Neutrophil (primary cell): ENCODE measurements around the gene UBE2O.

Experiments
- H3K27ac ChIP-seq: fragments of 200-600 bp; sonication (generic); 2 replicates; pipeline ENCODE4 v1.5.1; 2016; ENCODE audit warnings: mild to moderate bottlenecking, moderate library complexity
- H3K27me3 ChIP-seq: fragments of 200-600 bp; sonication (generic); 2 replicates; pipeline ENCODE4 v1.6.0; 2016; ENCODE audit warnings: mild to moderate bottlenecking
- H3K36me3 ChIP-seq: fragments of 200-600 bp; sonication (generic); 2 replicates; pipeline ENCODE4 v1.5.1; 2017
- H3K4me1 ChIP-seq, 2 experiments: fragments of 200-600 bp in 1 of 2; sonication (generic) in 1 of 2; 1 replicate in 1 of 2; 2 replicates in 1 of 2; pipeline versions ENCODE4 v1.5.1 to v1.6.1; 2013 to 2016; ENCODE audit warnings: low read depth in 1 of 2, low read length in 1 of 2, mild to moderate bottlenecking in 1 of 2, moderate library complexity in 1 of 2; ENCODE audit not compliant: control insufficient read depth in 1 of 2, insufficient read depth in 1 of 2
- H3K4me3 ChIP-seq, 2 experiments: fragments of 200-600 bp in 1 of 2; sonication (generic) in 1 of 2; 1 replicate in 1 of 2; 2 replicates in 1 of 2; pipeline ENCODE4 v1.5.1; 2013 to 2016; ENCODE audit warnings: low read depth in 1 of 2, low read length in 1 of 2, mild to moderate bottlenecking in 1 of 2, moderate library complexity in 1 of 2
- H3K9me3 ChIP-seq: fragments of 200-600 bp; sonication (generic); 2 replicates; pipeline ENCODE4 v1.5.1; 2016
- TF ChIP-seq, protein P1 (sequence below): fragments of 200-600 bp; sonication (generic); IDR thresholded peaks from 2 replicates; pipeline ENCODE4 v1.5.1; 2016; ENCODE audit warnings: antibody characterized with exemption

UBE2O gene

DNA sequence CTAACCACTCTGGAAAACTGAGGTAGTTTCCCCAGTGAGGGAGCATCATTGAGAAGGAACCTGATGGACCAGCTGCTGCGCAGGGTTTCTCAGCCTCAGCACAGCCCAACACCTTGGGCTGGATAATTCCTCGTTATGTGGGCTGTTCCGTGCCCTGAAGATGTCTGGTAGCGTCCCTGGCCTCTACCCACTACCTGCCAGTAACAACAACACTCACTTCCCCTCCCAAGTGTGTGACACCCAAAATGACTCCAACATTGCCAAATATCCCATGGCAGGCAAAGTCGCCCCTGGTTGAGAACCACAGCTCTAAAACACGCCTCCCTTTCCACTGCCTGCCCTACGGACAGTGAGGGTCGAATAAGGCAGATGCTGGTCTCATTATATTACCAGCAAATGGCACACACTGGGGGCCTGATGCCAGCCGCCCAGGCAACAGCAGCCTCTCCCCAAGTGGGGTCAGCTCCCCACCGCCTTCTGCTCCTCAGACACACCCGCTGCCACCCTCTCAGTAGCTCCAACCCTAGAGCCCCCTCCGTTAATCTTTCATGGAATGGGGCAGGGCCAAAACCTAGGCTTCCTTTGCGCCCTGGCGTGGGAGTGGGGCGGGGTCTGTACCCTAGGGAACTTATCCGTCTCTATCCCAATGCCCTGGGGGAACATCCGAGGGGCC, 47.3 kb upstream of the UBE2O start:
- H3K27ac ChIP-seq = peak overlapping the region; percentile 90
- H3K4me1 ChIP-seq = peaks cover 53 to 59% of the 10 kb centered on the region in 2 experiments

DNA sequence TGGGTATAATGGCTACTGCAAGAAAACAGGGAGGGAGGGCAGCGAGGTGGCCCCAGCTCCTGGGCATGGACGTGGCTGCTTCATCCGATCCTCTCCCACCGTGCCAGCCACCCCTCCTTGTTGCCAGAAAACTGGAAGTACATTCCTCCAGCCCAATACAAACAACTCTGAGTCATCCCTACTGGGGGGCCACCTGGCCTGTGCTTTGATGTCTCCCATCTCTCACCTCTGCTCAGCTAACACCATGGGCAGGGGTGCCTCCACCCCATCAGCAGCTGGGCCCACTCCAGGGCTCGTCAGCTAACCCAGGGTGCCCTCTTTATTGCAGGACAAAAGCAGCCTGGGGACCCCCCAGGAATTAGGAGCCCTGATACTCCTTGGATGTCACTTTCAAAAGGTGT, 46.3 kb upstream of the UBE2O start:
- Histone ChIP-seq H3K4me3 (peak overlapping the region; percentile 86 to 91), H3K4me1 (peaks cover 63 to 66% of the 10 kb centered on the region in 2 experiments)

More for the DNA sequence above, 47.3 kb upstream of the UBE2O start:
- peak overlapping the region; percentile 86 to 91 for H3K4me3 ChIP-seq
- no peaks in the 10 kb centered on the region for H3K36me3 ChIP-seq
- no peaks in the 10 kb centered on the region for H3K9me3 ChIP-seq
- no peaks in the 10 kb centered on the region for H3K27me3 ChIP-seq
- TF ChIP-seq, protein P1, sequence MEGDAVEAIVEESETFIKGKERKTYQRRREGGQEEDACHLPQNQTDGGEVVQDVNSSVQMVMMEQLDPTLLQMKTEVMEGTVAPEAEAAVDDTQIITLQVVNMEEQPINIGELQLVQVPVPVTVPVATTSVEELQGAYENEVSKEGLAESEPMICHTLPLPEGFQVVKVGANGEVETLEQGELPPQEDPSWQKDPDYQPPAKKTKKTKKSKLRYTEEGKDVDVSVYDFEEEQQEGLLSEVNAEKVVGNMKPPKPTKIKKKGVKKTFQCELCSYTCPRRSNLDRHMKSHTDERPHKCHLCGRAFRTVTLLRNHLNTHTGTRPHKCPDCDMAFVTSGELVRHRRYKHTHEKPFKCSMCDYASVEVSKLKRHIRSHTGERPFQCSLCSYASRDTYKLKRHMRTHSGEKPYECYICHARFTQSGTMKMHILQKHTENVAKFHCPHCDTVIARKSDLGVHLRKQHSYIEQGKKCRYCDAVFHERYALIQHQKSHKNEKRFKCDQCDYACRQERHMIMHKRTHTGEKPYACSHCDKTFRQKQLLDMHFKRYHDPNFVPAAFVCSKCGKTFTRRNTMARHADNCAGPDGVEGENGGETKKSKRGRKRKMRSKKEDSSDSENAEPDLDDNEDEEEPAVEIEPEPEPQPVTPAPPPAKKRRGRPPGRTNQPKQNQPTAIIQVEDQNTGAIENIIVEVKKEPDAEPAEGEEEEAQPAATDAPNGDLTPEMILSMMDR = no peak

DNA sequence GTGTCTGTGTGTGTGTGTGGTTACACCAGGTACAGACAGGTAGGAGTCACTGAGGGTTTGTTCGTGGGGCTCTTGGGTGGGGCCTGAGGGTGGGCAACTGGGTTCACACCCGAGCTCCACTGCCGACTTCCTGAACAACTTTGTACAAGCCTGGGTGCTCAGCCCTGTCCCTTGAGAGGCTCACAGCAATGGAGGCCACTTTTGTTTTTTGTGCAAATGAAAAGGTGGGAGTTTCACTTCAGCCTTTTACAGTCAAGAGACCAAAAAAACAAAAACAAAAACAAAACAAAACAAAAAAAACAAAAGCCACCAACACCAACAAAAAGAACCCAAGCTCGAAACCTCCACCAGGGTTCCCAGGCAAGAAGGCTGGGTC, 45.9 kb upstream of the UBE2O start:
- Histone ChIP-seq H3K27me3 (no peaks in the 10 kb centered on the region), H3K27ac (no peak overlapping the region), H3K4me1 (peaks cover 64 to 67% of the 10 kb centered on the region in 2 experiments), H3K9me3 (no peaks in the 10 kb centered on the region), H3K4me3 (peak overlapping the region in 1 of 2 experiments; percentile 91), H3K36me3 (no peaks in the 10 kb centered on the region)
- TF ChIP-seq, protein P1 = no peak

More for the DNA sequence above, 46.3 kb upstream of the UBE2O start:
- Histone ChIP-seq H3K27me3 (no peaks in the 10 kb centered on the region), H3K36me3 (no peaks in the 10 kb centered on the region), H3K27ac (peak overlapping the region; percentile 90), H3K9me3 (no peaks in the 10 kb centered on the region)
- TF ChIP-seq, protein P1 = no peak

DNA sequence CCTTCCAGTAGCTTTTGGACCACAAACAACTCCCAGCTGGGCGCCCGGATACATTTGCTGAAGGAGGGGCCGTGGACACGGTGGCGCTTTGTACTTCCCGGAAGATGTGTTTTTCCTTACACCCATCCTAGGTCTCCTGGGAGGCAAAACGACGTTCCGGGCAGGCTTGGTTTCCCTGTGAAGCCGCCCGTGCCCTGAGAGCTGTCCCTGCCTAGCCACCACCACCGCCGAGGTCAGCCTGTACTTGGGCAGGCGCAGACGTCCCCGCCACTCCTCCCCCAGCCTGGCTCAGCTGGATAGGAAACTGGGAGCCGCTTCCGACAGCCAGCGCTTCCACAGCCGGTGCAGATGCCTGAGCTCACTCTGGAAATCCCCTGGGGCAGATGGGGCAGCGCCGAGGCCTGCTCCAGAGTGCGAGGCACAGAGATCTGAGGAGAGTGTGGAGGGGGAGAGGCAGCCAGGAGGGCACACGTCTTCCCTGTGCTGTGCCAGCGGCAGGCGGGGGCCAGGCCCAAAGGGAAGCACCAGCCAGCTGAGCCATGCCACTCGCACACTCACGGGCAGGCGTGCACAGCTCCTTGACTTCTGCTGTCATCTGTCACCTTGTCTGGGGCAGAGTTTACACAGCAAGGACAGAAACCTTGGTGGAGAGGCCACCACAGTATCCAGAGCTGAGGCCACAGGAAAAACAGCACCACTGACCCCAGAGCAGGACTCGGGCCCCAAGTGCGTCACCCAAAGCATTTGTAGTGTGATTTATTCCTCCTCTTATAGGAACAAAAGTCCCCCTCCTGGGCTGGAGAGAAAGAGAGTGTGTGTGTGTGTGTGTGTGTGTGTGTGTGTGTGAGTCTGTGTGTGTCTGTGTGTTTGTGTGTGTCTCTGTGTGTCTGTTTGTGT, 45.3 kb upstream of the UBE2O start:
- H3K4me1 ChIP-seq = peaks cover 69% of the 10 kb centered on the region in 2 experiments
- TF ChIP-seq, protein P1 = no peak
- no peak overlapping the region for H3K4me3 ChIP-seq
- H3K27me3 ChIP-seq = no peaks in the 10 kb centered on the region
- H3K36me3 ChIP-seq = no peaks in the 10 kb centered on the region
- H3K27ac ChIP-seq = peak overlapping the region; percentile 13
- H3K9me3 ChIP-seq = no peaks in the 10 kb centered on the region

DNA sequence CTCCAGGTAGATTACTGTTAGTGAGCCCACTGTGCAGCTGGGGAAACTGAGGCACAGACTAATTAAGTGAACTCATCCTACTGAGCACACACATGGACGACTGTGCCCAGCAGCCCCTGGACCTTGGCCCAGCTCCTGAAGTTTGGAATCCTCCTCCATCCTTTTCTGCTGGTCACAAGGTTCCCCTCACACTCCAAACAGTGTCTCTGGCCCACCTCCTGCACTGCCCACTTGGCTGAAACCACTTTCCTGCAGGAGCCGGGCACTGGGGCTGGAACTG, 44.7 kb upstream of the UBE2O start:
- TF ChIP-seq, protein P1 = no peak
- Histone ChIP-seq H3K4me3 (no peak overlapping the region), H3K4me1 (peaks cover 69 to 70% of the 10 kb centered on the region in 2 experiments)

More for the DNA sequence above, 44.7 kb upstream of the UBE2O start:
- H3K27me3 ChIP-seq = no peaks in the 10 kb centered on the region
- no peak overlapping the region for H3K27ac ChIP-seq
- no peaks in the 10 kb centered on the region for H3K36me3 ChIP-seq
- no peaks in the 10 kb centered on the region for H3K9me3 ChIP-seq
